T-cell (primary cell): ENCODE results near the gene APOBEC3A. TPM values are rescaled to one million over a fixed set of nuclear protein-coding genes. Genes with fewer than 3 reads are reported as not detected.

Experiments used
- ATAC-seq, 4 experiments: fragments of 200-7000 bp in 3 of 4; fragments of 150-1000 bp in 1 of 4; cut with Tn5 transposase; replicated peaks in 1 of 4; 1 replicate in 3 of 4; 2 replicates in 1 of 4; pipeline ENCODE4 v1.10.0; 2021; ENCODE audit warnings: moderate library complexity in 3 of 4, mild to moderate bottlenecking in 2 of 4, moderate number of reproducible peaks in 1 of 4
- CTCF ChIA-PET, 2 donors: fragments of 300-600 bp; sonication (Branson Sonifier 250); formaldehyde crosslinking; loops; one replicate each; lab custom pipeline; 2022; ENCODE audit warnings: antibody characterized with exemption in 2 of 2; lab: Charles Lee
- POLR2A ChIA-PET, 2 donors: fragments of 300-600 bp; sonication (Branson Sonifier 250); formaldehyde crosslinking; loops; one replicate each; lab custom pipeline; 2022; ENCODE audit warnings: antibody characterized with exemption in 2 of 2; lab: Charles Lee
- DNase-seq, 35 experiments: peaks; one replicate each; pipeline versions ENCODE4 v3.0.0 to v3.0.0-alpha.2; 2013 to 2023
- H3K27ac ChIP-seq: one replicate; pipeline ENCODE4 v1.5.1; 2013; ENCODE audit warnings: low read length
- H3K27me3 ChIP-seq, 2 experiments: replicated peaks in 1 of 2; 1 replicate in 1 of 2; 2 replicates in 1 of 2; pipeline versions ENCODE4 v1.6.1 to v1.7.0; 2013; ENCODE audit warnings: low read length in 1 of 2, mixed read lengths in 1 of 2; ENCODE audit not compliant: control insufficient read depth in 2 of 2, insufficient read depth in 2 of 2; ENCODE audit errors: extremely low read depth in 1 of 2
- H3K36me3 ChIP-seq, 2 donors: 1 replicate in 1 of 2; 2 replicates in 1 of 2; pipeline versions ENCODE4 v1.6.1 to v1.7.0; 2013; ENCODE audit warnings: low read length in 1 of 2; ENCODE audit not compliant: control insufficient read depth in 2 of 2, insufficient read depth in 1 of 2; ENCODE audit errors: extremely low read depth in 1 of 2
- H3K4me1 ChIP-seq, 2 experiments: 1 replicate in 1 of 2; 2 replicates in 1 of 2; pipeline versions ENCODE4 v1.6.1 to v1.7.0; 2013; ENCODE audit warnings: low read length in 2 of 2, mixed read lengths in 1 of 2; ENCODE audit not compliant: insufficient read depth in 2 of 2, control insufficient read depth in 1 of 2; ENCODE audit errors: extremely low read depth in 1 of 2
- H3K4me3 ChIP-seq, 2 donors: 1 replicate in 1 of 2; 2 replicates in 1 of 2; pipeline versions ENCODE4 v1.5.1 to v1.7.0; 2013; ENCODE audit warnings: mild to moderate bottlenecking in 2 of 2, low read length in 1 of 2, moderate library complexity in 1 of 2; ENCODE audit not compliant: control insufficient read depth in 1 of 2; ENCODE audit errors: extremely low read depth in 1 of 2
- H3K9me3 ChIP-seq: 2 replicates; pipeline ENCODE4 v1.7.0; 2013
- H3K27ac Mint-ChIP-seq, 2 donors: one replicate each; pipeline ENCODE4 v1.8.0; 2020 to 2021; ENCODE audit warnings: mild to moderate bottlenecking in 2 of 2, mixed read lengths in 2 of 2
- H3K27me3 Mint-ChIP-seq, 2 donors: one replicate each; pipeline ENCODE4 v1.8.0; 2021 to 2022; ENCODE audit warnings: mixed read lengths in 2 of 2
- H3K36me3 Mint-ChIP-seq: one replicate; pipeline ENCODE4 v1.8.0; 2021; ENCODE audit warnings: mixed read lengths
- H3K4me1 Mint-ChIP-seq, 3 donors: one replicate each; pipeline ENCODE4 v1.8.0; 2020 to 2022; ENCODE audit warnings: mixed read lengths in 3 of 3, mild to moderate bottlenecking in 1 of 3
- H3K4me3 Mint-ChIP-seq, 3 donors: one replicate each; pipeline ENCODE4 v1.8.0; 2020 to 2022; ENCODE audit warnings: mild to moderate bottlenecking in 3 of 3, mixed read lengths in 3 of 3, moderate library complexity in 3 of 3
- H3K9me3 Mint-ChIP-seq, 3 donors: one replicate each; pipeline ENCODE4 v1.8.0; 2020 to 2022; ENCODE audit warnings: mixed read lengths in 3 of 3
- WGBS: methylation state at CpG from one replicate; pipeline ENCODE4 v1.1.5; 2013; ENCODE audit warnings: missing lambda C conversion rate; ENCODE audit not compliant: insufficient coverage; 5-methylcytosine and 5-hydroxymethylcytosine counted together
- total RNA-seq, 35 experiments: library from RNA in 6 of 35; stranded (reverse) in 6 of 35; fragments of 120-200 nt in 1 of 35; gene quantifications; one replicate each; pipeline versions ENCODE4 v1.2.1 to v1.2.4 and lab custom pipeline; 2013 to 2026

The APOBEC3A gene
- total RNA-seq, 5 donors from 2014 or later (not counting 1 experiment from before 2014, with no cell fraction given): not detected

- H3K27me3 Mint-ChIP-seq: peaks cover 33 to 53% of the 10 kb centered on the region in 2 donors
- H3K4me1 Mint-ChIP-seq: peaks cover 16 to 32% (median 24%) of the 10 kb centered on the region in 3 donors
- ChIA-PET CTCF (no interaction called here), POLR2A (no interaction called here)
- peak overlapping the region in 2 of 3 donors; percentile 72 to 74 for H3K4me3 Mint-ChIP-seq
- no peaks in the 10 kb centered on the region for H3K36me3 ChIP-seq
- ATAC-seq: no peak
- no peaks in the 10 kb centered on the region for H3K9me3 Mint-ChIP-seq
- no peaks in the 10 kb centered on the region for H3K36me3 Mint-ChIP-seq
- H3K27ac ChIP-seq: no peak overlapping the region
- H3K27ac Mint-ChIP-seq: no peak overlapping the region
- H3K9me3 ChIP-seq: no peaks in the 10 kb centered on the region
- no CpG with 5 or more reads among the region's 6 CpGs for WGBS
- no peak for DNase-seq
- peaks cover 0 to 13% of the 10 kb centered on the region in 2 experiments for H3K4me1 ChIP-seq
- no peak overlapping the region for H3K4me3 ChIP-seq
- H3K27me3 ChIP-seq: peaks cover 0 to 66% of the 10 kb centered on the region in 2 experiments
Measured at GRCh38 chr22:38940811-38941384, 16.5 kb upstream of the APOBEC3A start.

- H3K27me3 ChIP-seq: peaks cover 0 to 62% of the 10 kb centered on the region in 2 experiments
- peaks cover 16 to 32% (median 24%) of the 10 kb centered on the region in 3 donors for H3K4me1 Mint-ChIP-seq
- 7% methylated on average over 6 of the region's 13 CpGs for WGBS
- H3K4me1 ChIP-seq: peaks cover 0 to 13% of the 10 kb centered on the region in 2 experiments
- ChIA-PET POLR2A (no interaction called here), CTCF (no interaction called here)
- no peaks in the 10 kb centered on the region for H3K9me3 ChIP-seq
- no peaks in the 10 kb centered on the region for H3K36me3 ChIP-seq
- peak in 4 of 35 experiments; percentile 11 to 46 (median 22) for DNase-seq
- H3K4me3 ChIP-seq: peak overlapping the region in 1 of 2 donors; percentile 30
- no peaks in the 10 kb centered on the region for H3K36me3 Mint-ChIP-seq
- H3K27me3 Mint-ChIP-seq: peaks cover 40 to 55% of the 10 kb centered on the region in 2 donors
- H3K4me3 Mint-ChIP-seq: peak overlapping the region; percentile 72 to 79 (median 74)
- H3K9me3 Mint-ChIP-seq: no peaks in the 10 kb centered on the region
- peak in 3 of 4 experiments; percentile 30 to 56 (median 44) for ATAC-seq
- no peak overlapping the region for H3K27ac ChIP-seq
- peak overlapping the region; percentile 22 to 25 for H3K27ac Mint-ChIP-seq
Measured at GRCh38 chr22:38941488-38941987, 15.9 kb upstream of the APOBEC3A start.

GRCh38 chr22:38942702-38943101 lies 14.7 kb upstream of the APOBEC3A start:
- Histone ChIP-seq H3K4me1 (peaks cover 0 to 13% of the 10 kb centered on the region in 2 experiments), H3K27me3 (peaks cover 0 to 62% of the 10 kb centered on the region in 2 experiments), H3K36me3 (no peaks in the 10 kb centered on the region), H3K27ac (no peak overlapping the region), H3K4me3 (no peak overlapping the region), H3K9me3 (no peaks in the 10 kb centered on the region)
- Mint-ChIP-seq H3K27me3 (peaks cover 50 to 59% of the 10 kb centered on the region in 2 donors), H3K4me3 (peak overlapping the region in 1 of 3 donors; percentile 74), H3K36me3 (no peaks in the 10 kb centered on the region), H3K27ac (no peak overlapping the region), H3K4me1 (peaks cover 16 to 32% (median 24%) of the 10 kb centered on the region in 3 donors), H3K9me3 (no peaks in the 10 kb centered on the region)
- POLR2A ChIA-PET: no interaction called here
- ATAC-seq (no peak), DNase-seq (no peak)
- CTCF ChIA-PET: no interaction called here
- 90% methylated on average over 3 of the region's 5 CpGs for WGBS

GRCh38 chr22:38943201-38943600 lies 14.2 kb upstream of the APOBEC3A start:
- H3K4me3 ChIP-seq: no peak overlapping the region
- H3K4me3 Mint-ChIP-seq: peak overlapping the region in 1 of 3 donors; percentile 74
- no peaks in the 10 kb centered on the region for H3K9me3 Mint-ChIP-seq
- 48% methylated on average over 4 of the region's 9 CpGs for WGBS
- ATAC-seq: no peak
- H3K27ac Mint-ChIP-seq: peak overlapping the region in 1 of 2 donors; percentile 76
- peaks cover 16 to 32% (median 24%) of the 10 kb centered on the region in 3 donors for H3K4me1 Mint-ChIP-seq
- H3K36me3 Mint-ChIP-seq: no peaks in the 10 kb centered on the region
- CTCF ChIA-PET: no interaction called here
- peaks cover 0 to 62% of the 10 kb centered on the region in 2 experiments for H3K27me3 ChIP-seq
- H3K4me1 ChIP-seq: peaks cover 0 to 13% of the 10 kb centered on the region in 2 experiments
- no peak for DNase-seq
- no peak overlapping the region for H3K27ac ChIP-seq
- POLR2A ChIA-PET: no interaction called here
- peaks cover 55 to 62% of the 10 kb centered on the region in 2 donors for H3K27me3 Mint-ChIP-seq
- no peaks in the 10 kb centered on the region for H3K9me3 ChIP-seq
- no peaks in the 10 kb centered on the region for H3K36me3 ChIP-seq

- no peak overlapping the region for H3K27ac Mint-ChIP-seq
- no peak overlapping the region for H3K27ac ChIP-seq
- CTCF ChIA-PET: no interaction called here
- H3K4me3 ChIP-seq: no peak overlapping the region
- H3K9me3 ChIP-seq: no peaks in the 10 kb centered on the region
- no peaks in the 10 kb centered on the region for H3K36me3 Mint-ChIP-seq
- H3K4me1 ChIP-seq: peaks cover 0 to 13% of the 10 kb centered on the region in 2 experiments
- no peaks in the 10 kb centered on the region for H3K36me3 ChIP-seq
- H3K9me3 Mint-ChIP-seq: no peaks in the 10 kb centered on the region
- H3K4me3 Mint-ChIP-seq: no peak overlapping the region
- no peak for DNase-seq
- peaks cover 55 to 61% of the 10 kb centered on the region in 2 donors for H3K27me3 Mint-ChIP-seq
- H3K4me1 Mint-ChIP-seq: peaks cover 16 to 32% (median 24%) of the 10 kb centered on the region in 3 donors
- 60% methylated on average over 1 of the region's 3 CpGs for WGBS
- peaks cover 0 to 61% of the 10 kb centered on the region in 2 experiments for H3K27me3 ChIP-seq
- POLR2A ChIA-PET: no interaction called here
- ATAC-seq: no peak
Measured at GRCh38 chr22:38943882-38944281, 13.5 kb upstream of the APOBEC3A start.

GRCh38 chr22:38944653-38945052 lies 12.8 kb upstream of the APOBEC3A start:
- Histone ChIP-seq H3K4me3 (no peak overlapping the region), H3K27ac (no peak overlapping the region), H3K36me3 (no peaks in the 10 kb centered on the region), H3K27me3 (peaks cover 0 to 57% of the 10 kb centered on the region in 2 experiments), H3K4me1 (peaks cover 0 to 13% of the 10 kb centered on the region in 2 experiments), H3K9me3 (no peaks in the 10 kb centered on the region)
- 95% methylated on average over 5 of the region's 7 CpGs for WGBS
- CTCF ChIA-PET: no interaction called here
- Mint-ChIP-seq H3K4me3 (no peak overlapping the region), H3K27ac (no peak overlapping the region), H3K9me3 (no peaks in the 10 kb centered on the region), H3K36me3 (no peaks in the 10 kb centered on the region), H3K27me3 (peaks cover 55 to 59% of the 10 kb centered on the region in 2 donors), H3K4me1 (peaks cover 16 to 32% (median 24%) of the 10 kb centered on the region in 3 donors)
- DNase-seq (no peak), ATAC-seq (no peak)
- POLR2A ChIA-PET: no interaction called here
